IPS-20b (cell line): ENCODE results near the gene BSDC1.

ENCODE experiments used
- H3K27ac ChIP-seq: one replicate; pipeline ENCODE4 v1.5.1; 2013; ENCODE audit warnings: low read length
- H3K27me3 ChIP-seq: 2 replicates; pipeline ENCODE4 v1.6.1; 2013; ENCODE audit warnings: mild to moderate bottlenecking, low read length, inconsistent platforms; ENCODE audit not compliant: insufficient read depth
- H3K36me3 ChIP-seq: 2 replicates; pipeline ENCODE4 v1.6.1; 2013; ENCODE audit warnings: low read depth, mild to moderate bottlenecking, inconsistent platforms, low read length, moderate library complexity; ENCODE audit not compliant: insufficient read depth
- H3K4me1 ChIP-seq: 2 replicates; pipeline ENCODE4 v1.6.1; 2013; ENCODE audit warnings: mild to moderate bottlenecking, control low read depth, inconsistent platforms, low read length, moderate library complexity; ENCODE audit not compliant: insufficient read depth
- H3K4me3 ChIP-seq: 2 replicates; pipeline ENCODE4 v1.5.1; 2013; ENCODE audit warnings: mild to moderate bottlenecking, low read length, inconsistent platforms
- H3K9ac ChIP-seq: 2 replicates; pipeline ENCODE4 v1.6.1; 2013; ENCODE audit warnings: low read depth, mild to moderate bottlenecking, inconsistent platforms, low read length, moderate library complexity
- H3K9me3 ChIP-seq: 2 replicates; pipeline ENCODE4 v1.6.1; 2013; ENCODE audit warnings: mild to moderate bottlenecking, low read depth, low read length, inconsistent platforms; ENCODE audit not compliant: insufficient read depth

The BSDC1 gene

GRCh38 chr1:32341186-32341757 is 53.0 kb downstream of the BSDC1 start:
- H3K27me3 ChIP-seq: peaks cover 13% of the 10 kb centered on the region
- H3K27ac ChIP-seq: no peak overlapping the region
- H3K36me3 ChIP-seq: no peaks in the 10 kb centered on the region
- H3K9ac ChIP-seq: no peak overlapping the region
- no peak overlapping the region for H3K4me3 ChIP-seq
- H3K9me3 ChIP-seq: no peaks in the 10 kb centered on the region
- no peaks in the 10 kb centered on the region; the same call in none of the 2 replicates for H3K4me1 ChIP-seq

- Histone ChIP-seq H3K9me3 (no peaks in the 10 kb centered on the region), H3K27ac (no peak overlapping the region), H3K4me1 (no peaks in the 10 kb centered on the region; the same call in none of the 2 replicates), H3K9ac (no peak overlapping the region), H3K4me3 (no peak overlapping the region), H3K36me3 (peaks cover 6% of the 10 kb centered on the region), H3K27me3 (peaks cover 11% of the 10 kb centered on the region)
Measured at GRCh38 chr1:32339363-32339978, 54.8 kb downstream of the BSDC1 start.

- Histone ChIP-seq H3K36me3 (peaks cover 14% of the 10 kb centered on the region), H3K27me3 (peaks cover 11% of the 10 kb centered on the region), H3K9ac (no peak overlapping the region), H3K4me1 (peaks cover 7% of the 10 kb centered on the region), H3K4me3 (no peak overlapping the region), H3K27ac (no peak overlapping the region), H3K9me3 (no peaks in the 10 kb centered on the region)
Measured at GRCh38 chr1:32338637-32339145, 55.5 kb downstream of the BSDC1 start.

- H3K9me3 ChIP-seq: no peaks in the 10 kb centered on the region
- no peak overlapping the region for H3K9ac ChIP-seq
- no peak overlapping the region for H3K4me3 ChIP-seq
- H3K27me3 ChIP-seq: peaks cover 11% of the 10 kb centered on the region
- H3K4me1 ChIP-seq: peaks cover 7% of the 10 kb centered on the region
- H3K27ac ChIP-seq: no peak overlapping the region
- peaks cover 20% of the 10 kb centered on the region for H3K36me3 ChIP-seq
Measured at GRCh38 chr1:32337855-32338636, 56.2 kb downstream of the BSDC1 start.

GRCh38 chr1:32336963-32337675 is 57.1 kb downstream of the BSDC1 start:
- Histone ChIP-seq H3K9me3 (no peaks in the 10 kb centered on the region), H3K27me3 (peaks cover 11% of the 10 kb centered on the region), H3K4me3 (peak overlapping the region; percentile 98), H3K27ac (no peak overlapping the region), H3K4me1 (peaks cover 11% of the 10 kb centered on the region), H3K36me3 (peaks cover 29% of the 10 kb centered on the region), H3K9ac (no peak overlapping the region)

- Histone ChIP-seq H3K36me3 (peaks cover 35% of the 10 kb centered on the region), H3K27me3 (peaks cover 11% of the 10 kb centered on the region), H3K4me1 (peaks cover 11% of the 10 kb centered on the region), H3K27ac (no peak overlapping the region), H3K9ac (no peak overlapping the region; the same call in 1 of the 2 replicates), H3K9me3 (no peaks in the 10 kb centered on the region), H3K4me3 (peak overlapping the region; percentile 98)
Measured at GRCh38 chr1:32336591-32336932, 57.7 kb downstream of the BSDC1 start.

GRCh38 chr1:32335790-32336590 is 58.3 kb downstream of the BSDC1 start, which contains the start of gene MARCKSL1:
Gene MARCKSL1 (minus strand): TSS chr1:32336233. CDS start chr1:32336033, 200 bp downstream.
- H3K4me1 ChIP-seq: peaks cover 11% of the 10 kb centered on the region
- peaks cover 41% of the 10 kb centered on the region for H3K36me3 ChIP-seq
- H3K9ac ChIP-seq: peak within 1 kb of the TSS; percentile 97
- H3K27ac ChIP-seq: peak within 1 kb of the TSS; percentile 64
- H3K27me3 ChIP-seq: peaks cover 11% of the 10 kb centered on the region
- H3K9me3 ChIP-seq: no peaks in the 10 kb centered on the region
- H3K4me3 ChIP-seq: peak within 1 kb of the TSS; percentile 98

GRCh38 chr1:32335535-32335789 is 58.8 kb downstream of the BSDC1 start:
- peak overlapping the region; percentile 98 for H3K4me3 ChIP-seq
- H3K4me1 ChIP-seq: peaks cover 11% of the 10 kb centered on the region
- H3K36me3 ChIP-seq: peaks cover 46% of the 10 kb centered on the region
- no peaks in the 10 kb centered on the region for H3K9me3 ChIP-seq
- peak overlapping the region; percentile 64 for H3K27ac ChIP-seq
- H3K9ac ChIP-seq: peak overlapping the region; percentile 97
- peaks cover 11% of the 10 kb centered on the region for H3K27me3 ChIP-seq

- H3K27me3 ChIP-seq: peaks cover 11% of the 10 kb centered on the region
- H3K36me3 ChIP-seq: peaks cover 51% of the 10 kb centered on the region
- H3K27ac ChIP-seq: peak overlapping the region; percentile 64
- no peaks in the 10 kb centered on the region for H3K9me3 ChIP-seq
- peak overlapping the region; percentile 98 for H3K4me3 ChIP-seq
- peaks cover 11% of the 10 kb centered on the region for H3K4me1 ChIP-seq
- peak overlapping the region; percentile 97 for H3K9ac ChIP-seq
Measured at GRCh38 chr1:32334864-32335534, 59.2 kb downstream of the BSDC1 start.

- H3K9me3 ChIP-seq: no peaks in the 10 kb centered on the region
- peaks cover 57% of the 10 kb centered on the region for H3K36me3 ChIP-seq
- peak overlapping the region; percentile 98 for H3K4me3 ChIP-seq
- H3K27ac ChIP-seq: peak overlapping the region; percentile 64
- H3K4me1 ChIP-seq: peaks cover 11% of the 10 kb centered on the region
- peaks cover 11% of the 10 kb centered on the region for H3K27me3 ChIP-seq
- peak overlapping the region; percentile 97 for H3K9ac ChIP-seq
Measured at GRCh38 chr1:32334274-32334861, 59.9 kb downstream of the BSDC1 start.
